Uterus (tissue), 4 donors: ENCODE data around the gene SCLT1. TPM values are rescaled to one million over a fixed set of nuclear protein-coding genes. Genes with fewer than 3 reads are reported as not detected.
A peak's percentile ranks its signal among the peaks of the same experiment; 100 is the strongest.

Experiments used
- DNase-seq, 2 donors: peaks; one replicate each; pipeline ENCODE4 v3.0.0-alpha.2; 2019 to 2020
- H3K27ac ChIP-seq, 2 donors: fragments of 200-600 bp; sonication (generic); 1 replicate in 1 of 2; 2 replicates in 1 of 2; pipeline ENCODE4 v1.5.1; 2016 to 2018
- H3K27me3 ChIP-seq, 2 donors: fragments of 200-600 bp; sonication (generic); one replicate each; pipeline ENCODE4 v1.5.1; 2018 to 2019; ENCODE audit warnings: control low read depth in 1 of 2
- H3K36me3 ChIP-seq, 2 donors: fragments of 200-600 bp; sonication (generic); one replicate each; pipeline ENCODE4 v1.5.1; 2019; ENCODE audit warnings: control low read depth in 1 of 2
- H3K4me1 ChIP-seq, 2 donors: fragments of 200-600 bp; sonication (generic); one replicate each; pipeline ENCODE4 v1.5.1; 2018 to 2019; ENCODE audit warnings: control low read depth in 1 of 2
- H3K4me3 ChIP-seq, 2 donors: fragments of 200-600 bp; sonication (generic); 1 replicate in 1 of 2; 2 replicates in 1 of 2; pipeline ENCODE4 v1.5.1; 2018 to 2019; ENCODE audit warnings: mild to moderate bottlenecking in 1 of 2
- H3K9me3 ChIP-seq, 2 donors: fragments of 200-600 bp; sonication (generic); one replicate each; pipeline ENCODE4 v1.5.1; 2019; ENCODE audit warnings: control low read depth in 1 of 2
- POLR2A ChIP-seq, 2 donors: fragments of 450-650 bp; IDR thresholded peaks; one replicate each; pipeline ENCODE4 v1.6.1; 2016; ENCODE audit warnings: antibody characterized with exemption in 2 of 2, mild to moderate bottlenecking in 1 of 2, moderate library complexity in 1 of 2
- intact Hi-C: fragments of 100-400 bp; cut with DNase I; formaldehyde crosslinking; loops from one replicate; pipeline ENCODE4 v1.15.1; 2023; ENCODE audit warnings: low total_unique reads
- total RNA-seq, 4 donors: library from RNA; depleted of rRNA in 3 of 4; stranded (reverse); fragments of >200 nt in 3 of 4; gene quantifications; one replicate each; pipeline versions ENCODE4 v1.1.0 to v1.2.4, GENCODE V29; 2014 to 2023
- TF ChIP-seq, protein P1 (sequence below), 4 experiments: fragments of 200-600 bp in 2 of 4; fragments of 450-650 bp in 2 of 4; sonication (generic) in 2 of 4; IDR thresholded peaks; one replicate each; pipeline ENCODE4 v1.5.1; 2016 to 2019; ENCODE audit warnings: antibody characterized with exemption in 4 of 4, mild to moderate bottlenecking in 2 of 4, moderate library complexity in 1 of 4
- donor health status: DM: yes; HTN: yes; CAD: no.

Gene SCLT1
- 10 to 100 TPM in 3 of 4 donors, 1 to 10 TPM in 1; 7.2 to 47.5 (median 30.6) TPM for total RNA-seq

DNA sequence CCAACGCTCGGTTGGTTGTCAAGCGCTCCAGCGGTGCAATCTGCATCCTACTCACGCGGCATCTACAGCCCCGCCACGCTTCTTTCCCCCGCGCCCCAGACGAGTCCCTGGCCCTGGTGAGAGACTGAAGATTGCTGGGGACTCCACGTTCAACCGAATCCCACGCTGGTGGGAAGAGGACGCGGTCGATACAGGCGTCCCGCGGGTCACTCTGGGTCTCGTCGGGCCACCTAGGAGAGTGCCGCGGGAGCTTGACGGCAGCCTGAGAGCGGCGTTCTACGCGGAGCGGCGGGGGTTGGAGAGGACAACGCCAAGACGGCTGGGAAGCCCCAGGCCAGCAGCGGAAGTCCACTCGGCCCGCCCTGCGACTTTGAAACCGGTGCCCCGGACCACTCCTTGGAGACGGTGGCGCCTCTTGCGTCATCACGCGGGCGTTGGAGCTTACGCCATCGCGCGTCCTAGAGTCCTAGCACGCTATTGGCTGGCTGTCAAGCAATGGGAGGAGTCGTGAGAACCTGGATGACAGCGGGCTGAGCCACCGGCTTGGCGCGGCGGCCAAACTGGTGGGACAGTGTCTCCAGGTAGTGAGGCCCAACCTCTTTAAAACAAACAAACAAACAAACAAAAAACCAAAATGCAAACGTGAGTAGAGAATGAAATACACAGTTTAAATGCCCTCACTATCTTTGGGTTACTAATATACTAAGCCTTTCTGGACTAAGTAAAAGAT, at the start of gene SCLT1:
Gene SCLT1 (minus strand): TSS at position 349 of the 730 bp plus-strand sequence. CDS start 436 bp downstream, outside the sequence.
- Histone ChIP-seq H3K27me3 (no peaks in the 10 kb centered on the region), H3K4me1 (peaks cover 0 to 13% of the 10 kb centered on the region in 2 donors), H3K9me3 (no peaks in the 10 kb centered on the region), H3K36me3 (no peaks in the 10 kb centered on the region), H3K4me3 (peak within 1 kb of the TSS; percentile 85 to 89), H3K27ac (peak within 1 kb of the TSS; percentile 92 to 96)
- DNase-seq: peak; percentile 98
- TF ChIP-seq, protein P1, sequence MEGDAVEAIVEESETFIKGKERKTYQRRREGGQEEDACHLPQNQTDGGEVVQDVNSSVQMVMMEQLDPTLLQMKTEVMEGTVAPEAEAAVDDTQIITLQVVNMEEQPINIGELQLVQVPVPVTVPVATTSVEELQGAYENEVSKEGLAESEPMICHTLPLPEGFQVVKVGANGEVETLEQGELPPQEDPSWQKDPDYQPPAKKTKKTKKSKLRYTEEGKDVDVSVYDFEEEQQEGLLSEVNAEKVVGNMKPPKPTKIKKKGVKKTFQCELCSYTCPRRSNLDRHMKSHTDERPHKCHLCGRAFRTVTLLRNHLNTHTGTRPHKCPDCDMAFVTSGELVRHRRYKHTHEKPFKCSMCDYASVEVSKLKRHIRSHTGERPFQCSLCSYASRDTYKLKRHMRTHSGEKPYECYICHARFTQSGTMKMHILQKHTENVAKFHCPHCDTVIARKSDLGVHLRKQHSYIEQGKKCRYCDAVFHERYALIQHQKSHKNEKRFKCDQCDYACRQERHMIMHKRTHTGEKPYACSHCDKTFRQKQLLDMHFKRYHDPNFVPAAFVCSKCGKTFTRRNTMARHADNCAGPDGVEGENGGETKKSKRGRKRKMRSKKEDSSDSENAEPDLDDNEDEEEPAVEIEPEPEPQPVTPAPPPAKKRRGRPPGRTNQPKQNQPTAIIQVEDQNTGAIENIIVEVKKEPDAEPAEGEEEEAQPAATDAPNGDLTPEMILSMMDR (IDR thresholded peaks at IDR 0.05): no peak
- peak; percentile 83 to 87 for TF ChIP-seq POLR2A (IDR thresholded peaks at IDR 0.05)
- intact Hi-C loops: no loop called here

DNA sequence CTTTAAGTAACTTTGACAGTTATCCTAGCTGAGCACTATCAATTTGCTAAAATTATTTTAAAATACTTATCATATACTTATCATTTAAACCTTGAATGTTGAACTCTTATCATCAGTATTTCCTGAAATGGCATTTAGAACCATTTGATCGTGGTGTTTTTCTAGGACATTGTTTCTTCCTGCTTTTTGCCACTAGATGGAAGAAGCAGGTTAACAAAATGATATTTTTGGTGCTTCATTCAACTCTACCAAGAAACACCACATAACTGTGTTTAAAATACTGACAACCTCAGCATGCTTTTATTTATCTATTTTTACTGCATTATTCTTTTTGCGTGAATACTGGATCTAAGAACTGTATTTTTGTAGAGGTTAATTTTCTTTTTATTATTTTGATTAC, 47.2 kb upstream of the SCLT1 start:
- no peaks in the 10 kb centered on the region for H3K4me1 ChIP-seq
- H3K36me3 ChIP-seq: no peaks in the 10 kb centered on the region
- intact Hi-C loops: no loop called here
- no peak for DNase-seq
- no peak overlapping the region for H3K4me3 ChIP-seq
- no peaks in the 10 kb centered on the region for H3K9me3 ChIP-seq
- no peaks in the 10 kb centered on the region for H3K27me3 ChIP-seq
- TF ChIP-seq, protein P1 (IDR thresholded peaks at IDR 0.05): no peak
- TF ChIP-seq POLR2A (IDR thresholded peaks at IDR 0.05): no peak
- H3K27ac ChIP-seq: no peak overlapping the region

DNA sequence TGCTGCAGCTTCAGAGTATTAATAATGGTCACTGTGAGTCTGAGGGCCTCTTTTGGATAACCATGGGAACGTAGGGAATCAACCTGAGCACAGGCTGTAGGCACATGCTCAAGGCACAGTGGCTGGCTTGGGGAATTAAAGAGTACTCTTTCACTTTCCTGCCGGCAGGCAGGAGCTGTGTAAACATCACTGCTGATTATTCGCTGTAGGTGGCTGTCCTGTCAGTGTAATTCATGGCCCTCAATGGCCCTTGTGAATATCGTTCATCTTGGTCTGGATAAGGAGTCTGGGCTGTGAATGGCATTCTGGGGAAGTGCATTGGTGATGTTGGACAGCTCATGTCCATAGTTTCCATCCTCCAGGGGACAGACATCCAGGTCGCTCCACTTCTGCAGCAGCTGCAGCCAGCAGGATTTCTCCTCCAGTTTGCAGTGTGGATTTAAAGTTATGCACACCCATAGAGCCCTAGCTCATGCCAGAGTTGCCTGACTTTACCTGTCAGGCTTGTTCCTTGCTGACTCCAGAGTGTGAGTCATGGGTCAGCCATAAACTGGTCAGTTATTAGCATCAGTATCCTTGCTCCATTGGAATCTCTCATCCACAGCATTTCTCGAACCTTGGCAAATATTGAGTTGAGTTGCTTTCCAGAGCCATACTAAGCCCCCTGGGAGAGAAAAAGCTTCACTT, 45.6 kb upstream of the SCLT1 start:
- H3K9me3 ChIP-seq: no peaks in the 10 kb centered on the region

DNA sequence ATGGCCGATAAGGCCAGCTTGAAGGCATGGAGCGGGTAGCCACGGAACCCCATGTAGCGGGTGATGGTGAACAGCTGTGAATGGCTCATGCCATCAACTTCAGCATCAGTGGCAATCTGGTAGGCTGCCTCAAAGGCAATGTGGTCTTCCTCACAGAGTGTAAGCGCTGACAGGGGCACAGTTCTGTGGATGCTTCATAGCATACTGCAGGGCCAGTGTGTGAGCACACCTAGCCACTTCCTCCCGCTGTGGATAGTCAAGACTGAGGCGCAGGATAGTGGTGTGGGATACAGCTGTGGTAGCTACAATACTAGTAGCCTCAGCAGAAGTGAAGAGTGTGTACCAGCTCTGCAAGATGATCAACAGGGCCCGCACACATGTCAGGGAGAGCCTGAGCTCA, 43.1 kb upstream of the SCLT1 start:
- TF ChIP-seq, protein P1 (IDR thresholded peaks at IDR 0.05): no peak
- no peak for TF ChIP-seq POLR2A (IDR thresholded peaks at IDR 0.05)
- Histone ChIP-seq H3K9me3 (no peaks in the 10 kb centered on the region), H3K27ac (no peak overlapping the region), H3K27me3 (no peaks in the 10 kb centered on the region), H3K4me3 (no peak overlapping the region), H3K4me1 (no peaks in the 10 kb centered on the region), H3K36me3 (no peaks in the 10 kb centered on the region)
- intact Hi-C loops: no loop called here
- no peak for DNase-seq

More for the DNA sequence above, 45.6 kb upstream of the SCLT1 start:
- no peak for DNase-seq
- no peak for TF ChIP-seq POLR2A (IDR thresholded peaks at IDR 0.05)
- TF ChIP-seq, protein P1 (IDR thresholded peaks at IDR 0.05): no peak
- intact Hi-C loops: no loop called here
- Histone ChIP-seq H3K36me3 (no peaks in the 10 kb centered on the region), H3K4me3 (no peak overlapping the region), H3K27ac (no peak overlapping the region), H3K27me3 (no peaks in the 10 kb centered on the region), H3K4me1 (no peaks in the 10 kb centered on the region)

DNA sequence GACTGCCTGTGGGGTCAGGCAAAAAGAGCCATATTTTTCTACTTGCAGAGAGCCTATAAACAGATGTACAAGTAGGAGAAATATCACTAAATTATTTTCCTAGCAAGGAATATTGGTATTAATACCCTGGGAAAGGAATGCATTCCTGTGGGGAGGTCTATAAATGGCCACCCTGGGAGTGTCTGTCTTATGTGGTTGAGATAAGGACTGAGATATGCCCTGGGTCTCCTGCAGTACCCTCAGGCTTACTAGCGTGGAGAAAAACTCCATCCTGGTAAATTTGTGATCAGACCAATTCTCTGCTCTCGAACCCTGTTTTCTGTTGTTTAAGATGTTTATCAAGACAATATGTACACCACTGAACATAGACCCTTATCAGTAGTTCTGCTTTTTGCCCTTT, 38.0 kb upstream of the SCLT1 start:
- no peaks in the 10 kb centered on the region for H3K36me3 ChIP-seq
- no peak overlapping the region for H3K27ac ChIP-seq
- intact Hi-C loops: no loop called here
- no peaks in the 10 kb centered on the region for H3K27me3 ChIP-seq
- no peaks in the 10 kb centered on the region for H3K4me1 ChIP-seq
- H3K4me3 ChIP-seq: no peak overlapping the region
- no peak for TF ChIP-seq POLR2A (IDR thresholded peaks at IDR 0.05)
- TF ChIP-seq, protein P1 (IDR thresholded peaks at IDR 0.05): no peak
- no peak for DNase-seq
- no peaks in the 10 kb centered on the region for H3K9me3 ChIP-seq
